Esophagus muscularis mucosa (tissue), 4 donors: Measurements from ENCODE around the gene RHBDD1. TPM values are rescaled to one million over a fixed set of nuclear protein-coding genes. Genes with fewer than 3 reads are reported as not detected.
A peak's percentile ranks its signal among the peaks of the same experiment; 100 is the strongest.

Experiments
- DNase-seq: peaks from one replicate; pipeline ENCODE4 v3.0.0-alpha.2; 2017; ENCODE audit errors: extremely low spot score
- H3K27ac ChIP-seq, 4 donors: fragments of 200-600 bp; sonication (generic); replicated peaks in 1 of 4; 1 replicate in 3 of 4; 2 replicates in 1 of 4; pipeline ENCODE4 v1.5.1; 2016 to 2019; ENCODE audit warnings: mild to moderate bottlenecking in 1 of 4
- H3K27me3 ChIP-seq, 4 donors: fragments of 200-600 bp; sonication (generic); one replicate each; pipeline versions ENCODE4 v1.5.1 to v1.6.0; 2016 to 2019
- H3K36me3 ChIP-seq, 4 donors: fragments of 200-600 bp; sonication (generic); one replicate each; pipeline ENCODE4 v1.5.1; 2016 to 2019
- H3K4me1 ChIP-seq, 4 donors: fragments of 200-600 bp; sonication (generic); one replicate each; pipeline ENCODE4 v1.5.1; 2016 to 2019
- H3K4me3 ChIP-seq, 4 donors: fragments of 200-600 bp; sonication (generic); 1 replicate in 2 of 4; 2 replicates in 2 of 4; pipeline ENCODE4 v1.5.1; 2016 to 2019; ENCODE audit warnings: mild to moderate bottlenecking in 4 of 4, moderate library complexity in 1 of 4
- H3K9me3 ChIP-seq, 4 donors: fragments of 200-600 bp; sonication (generic); 1 replicate in 3 of 4; 2 replicates in 1 of 4; pipeline ENCODE4 v1.5.1; 2016 to 2019
- CTCF ChIP-seq, 3 experiments: fragments of 200-600 bp in 2 of 3; fragments of 450-650 bp in 1 of 3; sonication (generic) in 2 of 3; IDR thresholded peaks; one replicate each; pipeline ENCODE4 v1.5.1; 2017 to 2019; ENCODE audit warnings: antibody characterized with exemption in 3 of 3, mild to moderate bottlenecking in 2 of 3, moderate library complexity in 1 of 3
- EP300 ChIP-seq: sonication (generic); formaldehyde crosslinking; IDR thresholded peaks from one replicate; pipeline ENCODE4 v1.6.1; 2017; ENCODE audit warnings: antibody characterized with exemption
- POLR2A ChIP-seq: fragments of 450-650 bp; IDR thresholded peaks from one replicate; pipeline ENCODE4 v1.6.1; 2017; ENCODE audit warnings: antibody characterized with exemption, moderate library complexity, mild to moderate bottlenecking, low read depth
- POLR2AphosphoS5 ChIP-seq, 2 donors: sonication (generic); formaldehyde crosslinking; IDR thresholded peaks; one replicate each; pipeline ENCODE4 v1.6.1; 2017; ENCODE audit warnings: antibody characterized with exemption in 2 of 2
- WGBS: methylation state at CpG from one replicate; pipeline ENCODE4 v1.1.5; 2018; 5-methylcytosine and 5-hydroxymethylcytosine counted together
- intact Hi-C: fragments of 100-400 bp; cut with DNase I; formaldehyde crosslinking; loops from one replicate; pipeline ENCODE4 v1.15.1; 2023
- total RNA-seq, 4 donors: library from RNA; depleted of rRNA; stranded (reverse); fragments of >200 nt; gene quantifications; one replicate each; pipeline versions ENCODE4 v1.1.0 to v1.2.1, GENCODE V29; 2016

Gene RHBDD1
- total RNA-seq, 4 donors from 2014 or later = 18.3 to 24.9 (median 22.2) TPM

- no peaks in the 10 kb centered on the region for H3K9me3 ChIP-seq
- peaks cover 0 to 19% (median 13%) of the 10 kb centered on the region in 4 donors for H3K4me1 ChIP-seq
- no peaks in the 10 kb centered on the region for H3K36me3 ChIP-seq
- no peaks in the 10 kb centered on the region for H3K27me3 ChIP-seq
- no peak for TF ChIP-seq CTCF (IDR thresholded peaks at IDR 0.05)
- TF ChIP-seq POLR2AphosphoS5 (IDR thresholded peaks at IDR 0.05) = no peak
- TF ChIP-seq POLR2A = no peak
- no peak for TF ChIP-seq EP300
- 83% methylated on average over 3 of the region's 3 CpGs for WGBS
- intact Hi-C loops = no loop called here
- no peak overlapping the region for H3K27ac ChIP-seq
- no peak overlapping the region for H3K4me3 ChIP-seq
- no peak for DNase-seq
These were observed 56.9 kb downstream of the RHBDD1 start for GRCh38 chr2:226892729-226893128.

- 97% methylated on average over 4 of the region's 4 CpGs for WGBS
- intact Hi-C loops = no loop called here
These were observed 57.4 kb downstream of the RHBDD1 start for GRCh38 chr2:226893216-226893615.

GRCh38 chr2:226894752-226895151 is 58.9 kb downstream of the RHBDD1 start:
- no peak overlapping the region for H3K4me3 ChIP-seq
- H3K27me3 ChIP-seq = no peaks in the 10 kb centered on the region
- no peak for TF ChIP-seq POLR2AphosphoS5 (IDR thresholded peaks at IDR 0.05)
- TF ChIP-seq POLR2A = no peak
- TF ChIP-seq EP300 = no peak
- no peak for TF ChIP-seq CTCF (IDR thresholded peaks at IDR 0.05)
- H3K36me3 ChIP-seq = no peaks in the 10 kb centered on the region
- H3K4me1 ChIP-seq = peaks cover 0 to 16% (median 13%) of the 10 kb centered on the region in 4 donors
- H3K9me3 ChIP-seq = no peaks in the 10 kb centered on the region
- peak overlapping the region in 1 of 4 donors; percentile 32 for H3K27ac ChIP-seq
- WGBS = 88% methylated on average over 3 of the region's 3 CpGs
- intact Hi-C loops = no loop called here
- no peak for DNase-seq

More at GRCh38 chr2:226893216-226893615, 57.4 kb downstream of the RHBDD1 start:
- H3K9me3 ChIP-seq = no peaks in the 10 kb centered on the region
- H3K27ac ChIP-seq = no peak overlapping the region
- H3K4me1 ChIP-seq = peaks cover 0 to 16% (median 13%) of the 10 kb centered on the region in 4 donors
- H3K4me3 ChIP-seq = no peak overlapping the region
- TF ChIP-seq EP300 = no peak
- TF ChIP-seq CTCF (IDR thresholded peaks at IDR 0.05) = no peak
- H3K27me3 ChIP-seq = no peaks in the 10 kb centered on the region
- no peak for DNase-seq
- no peaks in the 10 kb centered on the region for H3K36me3 ChIP-seq

- DNase-seq = no peak
- WGBS = 58% methylated on average over 2 of the region's 2 CpGs
- Histone ChIP-seq H3K27ac (peak overlapping the region in 1 of 4 donors; percentile 32), H3K4me3 (no peak overlapping the region), H3K9me3 (no peaks in the 10 kb centered on the region), H3K27me3 (no peaks in the 10 kb centered on the region), H3K4me1 (peaks cover 0 to 16% (median 13%) of the 10 kb centered on the region in 4 donors), H3K36me3 (no peaks in the 10 kb centered on the region)
- TF ChIP-seq EP300 (no peak), POLR2AphosphoS5 (IDR thresholded peaks at IDR 0.05) (no peak), CTCF (IDR thresholded peaks at IDR 0.05) (no peak), POLR2A (no peak)
- intact Hi-C loops = no loop called here
These were observed 59.7 kb downstream of the RHBDD1 start for GRCh38 chr2:226895579-226895978.

- no peaks in the 10 kb centered on the region for H3K36me3 ChIP-seq
- 96% methylated on average over 4 of the region's 4 CpGs for WGBS
- H3K27me3 ChIP-seq = no peaks in the 10 kb centered on the region
- DNase-seq = no peak
- intact Hi-C loops = no loop called here
- no peak overlapping the region for H3K4me3 ChIP-seq
- peaks cover 0 to 16% (median 13%) of the 10 kb centered on the region in 4 donors for H3K4me1 ChIP-seq
- TF ChIP-seq POLR2AphosphoS5 (IDR thresholded peaks at IDR 0.05) = no peak
- TF ChIP-seq EP300 = no peak
- no peak for TF ChIP-seq POLR2A
- H3K27ac ChIP-seq = no peak overlapping the region
- no peaks in the 10 kb centered on the region for H3K9me3 ChIP-seq
These were observed 62.3 kb downstream of the RHBDD1 start for GRCh38 chr2:226898121-226898520.
